NT2/D1 (cell line): Measurements from ENCODE around the gene VDAC1.

Source experiments
- SUZ12 ChIP-seq: IDR thresholded peaks from 2 replicates; pipeline ENCODE4 v1.6.1; 2011; ENCODE audit not compliant: insufficient read length, insufficient read depth; ENCODE audit errors: extremely low read depth
- YY1 ChIP-seq: IDR thresholded peaks from 2 replicates; pipeline ENCODE4 v1.6.1; 2011; ENCODE audit not compliant: insufficient read length, insufficient read depth

DNA sequence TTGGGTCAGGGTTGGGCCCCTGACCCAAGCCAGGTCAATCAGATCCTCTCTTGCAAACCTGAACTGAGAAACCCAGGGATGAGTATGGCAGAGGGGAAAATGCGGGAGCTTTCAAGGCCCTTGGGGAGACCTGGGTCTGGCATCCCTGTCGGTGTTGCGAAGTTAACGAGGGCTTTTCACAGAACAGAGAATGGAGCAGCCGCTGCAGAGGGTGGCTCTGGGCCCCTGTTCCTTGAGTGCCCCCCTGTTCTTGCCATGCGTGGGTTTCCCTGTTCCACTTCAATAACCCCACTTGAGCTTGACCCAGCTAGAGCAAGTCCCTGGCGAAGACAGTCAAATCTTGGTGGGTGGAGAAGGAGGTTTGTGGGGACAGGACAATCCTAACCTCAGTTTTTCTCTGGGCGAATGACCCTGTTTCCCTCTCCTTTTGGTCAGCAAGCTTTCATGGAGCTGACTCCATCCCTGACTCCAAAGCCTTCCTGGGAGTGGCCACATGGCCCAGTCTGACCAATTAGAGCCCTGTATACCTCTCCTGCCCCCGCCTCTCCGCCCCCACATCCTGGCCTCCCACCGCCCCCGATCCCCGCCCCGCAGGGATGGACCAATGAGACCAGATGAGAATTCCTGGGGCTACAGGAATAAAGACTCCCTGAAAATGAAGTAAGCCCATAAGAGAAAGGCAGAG, 2.9 kb upstream of the VDAC1 start:
- no peak for TF ChIP-seq YY1
- TF ChIP-seq SUZ12 = no peak
